LoVo (cell line): Measurements from ENCODE around the gene FGD6.
"Not testable (repeated sequence)": the region's sequence is repeated elsewhere in the genome, so short reads cannot be mapped to it uniquely, and the experiment has no call there.

Experiments
- DNase-seq: peaks from one replicate; pipeline ENCODE4 v3.0.0-alpha.2; 2016; ENCODE audit warnings: low spot score

FGD6 gene

GRCh38 chr12:95217377-95218149, at the start of gene FGD6, which contains the start of gene VEZT:
TSS of gene FGD6 (minus strand) at chr12:95217467. CDS start at chr12:95217240, 227 bp downstream.
TSS of gene VEZT (plus strand) at chr12:95217807. CDS start at chr12:95217851, 44 bp downstream.
- peak; percentile 100 for DNase-seq

GRCh38 chr12:95266254-95266653, 49.0 kb upstream of the FGD6 start:
- no peak for DNase-seq

GRCh38 chr12:95265765-95266164, 48.5 kb upstream of the FGD6 start:
- no peak for DNase-seq

GRCh38 chr12:95262808-95263207, 45.5 kb upstream of the FGD6 start:
- no peak for DNase-seq

GRCh38 chr12:95261109-95261508, 43.8 kb upstream of the FGD6 start:
- no peak for DNase-seq

GRCh38 chr12:95259368-95259767, 42.1 kb upstream of the FGD6 start:
- DNase-seq: no peak

GRCh38 chr12:95258803-95259202, 41.5 kb upstream of the FGD6 start:
- no peak for DNase-seq

- DNase-seq: no peak
Measured at GRCh38 chr12:95258151-95258550, 40.9 kb upstream of the FGD6 start.

GRCh38 chr12:95257541-95257940, 40.3 kb upstream of the FGD6 start:
- DNase-seq: no peak

GRCh38 chr12:95253386-95253785, 36.1 kb upstream of the FGD6 start:
- no peak for DNase-seq

GRCh38 chr12:95248604-95249360, 31.5 kb upstream of the FGD6 start:
- no peak for DNase-seq

GRCh38 chr12:95248095-95248494, 30.8 kb upstream of the FGD6 start:
- DNase-seq: no peak

- DNase-seq: no peak
Measured at GRCh38 chr12:95244350-95244749, 27.1 kb upstream of the FGD6 start.

- no peak for DNase-seq
Measured at GRCh38 chr12:95243497-95244183, 26.4 kb upstream of the FGD6 start.

- no peak for DNase-seq
Measured at GRCh38 chr12:95241761-95242506, 24.7 kb upstream of the FGD6 start.

- not testable (repeated sequence) for DNase-seq
Measured at GRCh38 chr12:95241138-95241537, 23.9 kb upstream of the FGD6 start.

GRCh38 chr12:95240556-95240955, 23.3 kb upstream of the FGD6 start:
- DNase-seq: no peak

- not testable (repeated sequence) for DNase-seq
Measured at GRCh38 chr12:95239835-95240234, 22.6 kb upstream of the FGD6 start.

- DNase-seq: no peak
Measured at GRCh38 chr12:95239216-95239615, 21.9 kb upstream of the FGD6 start.

- no peak for DNase-seq
Measured at GRCh38 chr12:95238150-95238549, 20.9 kb upstream of the FGD6 start.

- no peak for DNase-seq
Measured at GRCh38 chr12:95237315-95237714, 20.0 kb upstream of the FGD6 start.

- DNase-seq: not testable (repeated sequence)
Measured at GRCh38 chr12:95235621-95236020, 18.4 kb upstream of the FGD6 start.
